Right lung (tissue), 5 donors: ENCODE data around the gene CARD19. TPM values are rescaled to one million over a fixed set of nuclear protein-coding genes. Genes with fewer than 3 reads are reported as not detected.

ENCODE experiments used
- DNase-seq, 2 donors: peaks; one replicate each; pipeline ENCODE4 v3.0.0-alpha.2; 2013
- polyA plus RNA-seq, 5 donors: library from polyadenylated mRNA; unstranded; fragments of 120-200 nt; gene quantifications; one replicate each; pipeline versions ENCODE4 v1.2.1 to v1.2.3, GENCODE V29; 2013; ENCODE audit warnings: inconsistent platforms in 1 of 5, low replicate concordance in 1 of 5; ENCODE audit not compliant: insufficient read length in 5 of 5, insufficient read depth in 1 of 5

Gene CARD19
- polyA plus RNA-seq, 5 donors: 15.0 to 34.6 (median 22.2) TPM

- DNase-seq: no peak
These were observed 34.7 kb upstream of the CARD19 start for GRCh38 chr9:93061260-93061751.

GRCh38 chr9:93061791-93062763, 33.9 kb upstream of the CARD19 start:
- DNase-seq: no peak

GRCh38 chr9:93064392-93065134, 31.5 kb upstream of the CARD19 start:
- no peak for DNase-seq

GRCh38 chr9:93065135-93065720, 30.8 kb upstream of the CARD19 start:
- no peak for DNase-seq

GRCh38 chr9:93066978-93067603, 28.9 kb upstream of the CARD19 start:
- DNase-seq: no peak

GRCh38 chr9:93068956-93069355, 27.1 kb upstream of the CARD19 start:
- DNase-seq: no peak

- no peak for DNase-seq
These were observed 24.6 kb upstream of the CARD19 start for GRCh38 chr9:93071464-93071863.

- no peak for DNase-seq
These were observed 23.6 kb upstream of the CARD19 start for GRCh38 chr9:93072383-93072795.

- DNase-seq: no peak
These were observed 19.8 kb upstream of the CARD19 start for GRCh38 chr9:93076101-93076791.

- DNase-seq: no peak
These were observed 19.3 kb upstream of the CARD19 start for GRCh38 chr9:93076792-93077128.

GRCh38 chr9:93077367-93077766, 18.6 kb upstream of the CARD19 start:
- no peak for DNase-seq

GRCh38 chr9:93077811-93078210, 18.2 kb upstream of the CARD19 start:
- DNase-seq: no peak

- DNase-seq: no peak
These were observed 16.6 kb upstream of the CARD19 start for GRCh38 chr9:93079371-93079770.

GRCh38 chr9:93080406-93080805, 15.6 kb upstream of the CARD19 start:
- DNase-seq: no peak

- no peak for DNase-seq
These were observed 14.9 kb upstream of the CARD19 start for GRCh38 chr9:93081081-93081529.

- DNase-seq: no peak
These were observed 14.1 kb upstream of the CARD19 start for GRCh38 chr9:93081931-93082330.

GRCh38 chr9:93082841-93083411, 13.1 kb upstream of the CARD19 start:
- DNase-seq: peak in 1 of 2 donors; percentile 29

- DNase-seq: no peak
These were observed 12.2 kb upstream of the CARD19 start for GRCh38 chr9:93083592-93084470.

- DNase-seq: no peak
These were observed 11.5 kb upstream of the CARD19 start for GRCh38 chr9:93084471-93084881.

GRCh38 chr9:93085676-93086075, 10.3 kb upstream of the CARD19 start:
- no peak for DNase-seq
